Adipocyte (in vitro differentiated cells): Measurements from ENCODE around the gene MAD1L1.

Source experiments
- DNase-seq: peaks from one replicate; pipeline ENCODE4 v3.0.0-alpha.2; 2015; ENCODE audit warnings: low read depth
- H3K27me3 ChIP-seq: replicated peaks from 2 replicates; pipeline ENCODE4 v1.7.0; 2013; ENCODE audit warnings: mild to moderate bottlenecking, low read length, moderate library complexity; ENCODE audit not compliant: control insufficient read depth, insufficient read depth
- H3K36me3 ChIP-seq: 2 replicates; pipeline ENCODE4 v1.7.0; 2013; ENCODE audit warnings: low read length, mild to moderate bottlenecking, moderate library complexity; ENCODE audit not compliant: control insufficient read depth, insufficient read depth, severe bottlenecking
- H3K4me1 ChIP-seq: 2 replicates; pipeline ENCODE4 v1.7.0; 2013; ENCODE audit warnings: mild to moderate bottlenecking, low read length, moderate library complexity; ENCODE audit not compliant: control insufficient read depth, insufficient read depth
- H3K4me3 ChIP-seq: 2 replicates; pipeline ENCODE4 v1.7.0; 2013; ENCODE audit warnings: mild to moderate bottlenecking, low read length, moderate library complexity
- H3K9ac ChIP-seq: 2 replicates; pipeline ENCODE4 v1.7.0; 2013; ENCODE audit warnings: mild to moderate bottlenecking, low read length, moderate library complexity
- H3K9me3 ChIP-seq: 2 replicates; pipeline ENCODE4 v1.7.0; 2013; ENCODE audit warnings: mild to moderate bottlenecking, low read length, moderate library complexity; ENCODE audit not compliant: control insufficient read depth

Gene MAD1L1

DNA sequence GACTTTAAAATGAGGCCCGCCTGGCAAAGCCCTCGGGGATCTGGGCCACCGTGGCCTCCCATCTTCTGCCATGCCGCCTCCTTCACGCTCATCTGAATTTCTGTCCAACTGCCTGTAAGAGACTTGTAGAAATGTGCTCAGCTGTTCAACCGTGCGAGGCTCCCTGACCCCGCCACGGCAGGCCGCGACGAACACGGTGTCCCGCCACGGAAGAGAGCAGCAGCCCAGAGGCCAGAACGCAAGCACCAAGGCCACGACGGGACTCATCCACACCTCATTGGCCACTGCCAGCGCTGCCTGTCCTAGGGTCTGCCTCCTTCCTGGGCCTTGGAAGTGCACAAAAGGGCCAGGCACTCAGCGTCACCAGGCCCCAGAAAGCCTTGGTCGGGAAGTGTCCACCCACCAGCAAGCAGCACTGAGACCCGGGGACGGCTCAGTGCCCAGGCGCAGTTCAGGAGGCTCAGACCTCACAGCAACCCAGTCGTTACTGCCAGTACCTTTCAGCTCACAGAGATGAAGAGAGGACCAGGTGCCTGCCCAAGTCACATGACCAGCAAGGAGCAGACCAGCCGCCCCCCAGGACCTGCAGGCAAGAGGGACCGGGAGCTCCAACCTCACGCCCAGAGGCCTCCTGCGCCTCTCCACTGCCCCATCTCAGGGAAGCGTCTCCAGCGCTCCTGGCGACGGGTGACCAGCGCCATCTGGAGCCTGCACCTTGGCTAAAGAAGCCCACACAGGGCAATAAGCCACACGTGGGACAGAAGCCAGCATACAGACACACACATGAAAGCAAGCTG is 85.9 kb downstream of the MAD1L1 start:
- Histone ChIP-seq H3K9me3 (no peaks in the 10 kb centered on the region), H3K4me1 (no peaks in the 10 kb centered on the region), H3K27me3 (no peaks in the 10 kb centered on the region), H3K9ac (no peak overlapping the region), H3K4me3 (no peak overlapping the region), H3K36me3 (peaks cover 20% of the 10 kb centered on the region)
- no peak for DNase-seq

DNA sequence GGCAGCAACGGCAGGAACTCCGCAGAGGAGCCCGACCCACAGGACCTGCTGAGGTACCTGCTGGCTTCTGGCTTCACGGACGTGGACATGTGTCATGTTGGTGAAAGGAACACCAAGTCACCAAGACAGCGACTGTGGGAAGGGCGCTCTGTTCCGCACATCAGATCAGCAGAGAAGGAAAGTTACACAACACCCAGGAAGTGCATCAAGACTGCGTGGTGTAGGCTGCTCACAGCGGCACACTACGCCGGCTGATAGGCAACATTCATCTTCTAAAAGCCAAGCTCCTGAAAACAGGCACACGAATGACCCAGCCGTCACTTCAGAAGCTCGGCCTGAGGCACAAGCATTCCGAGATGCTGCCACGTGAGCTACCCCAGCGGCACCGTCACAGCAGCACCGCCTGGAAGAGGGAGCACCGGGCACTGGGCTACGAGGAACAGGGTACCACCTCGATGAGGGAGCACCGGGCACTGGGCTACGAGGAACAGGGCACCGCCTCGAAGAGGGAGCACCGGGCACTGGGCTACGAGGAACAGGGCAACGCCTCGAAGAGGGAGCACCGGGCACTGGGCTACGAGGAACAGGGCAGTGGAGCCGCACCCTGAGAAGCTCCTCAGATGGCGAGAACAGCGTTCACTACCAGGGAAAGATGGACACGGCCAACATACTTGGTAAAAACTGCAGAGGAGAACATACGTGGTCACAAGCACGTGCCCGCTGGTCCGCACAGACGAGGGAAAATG is 86.7 kb downstream of the MAD1L1 start:
- no peak overlapping the region for H3K4me3 ChIP-seq
- no peaks in the 10 kb centered on the region for H3K4me1 ChIP-seq
- peaks cover 20% of the 10 kb centered on the region for H3K36me3 ChIP-seq
- DNase-seq, result no peak
- H3K9me3 ChIP-seq, result no peaks in the 10 kb centered on the region
- H3K9ac ChIP-seq, result no peak overlapping the region
- no peaks in the 10 kb centered on the region for H3K27me3 ChIP-seq

DNA sequence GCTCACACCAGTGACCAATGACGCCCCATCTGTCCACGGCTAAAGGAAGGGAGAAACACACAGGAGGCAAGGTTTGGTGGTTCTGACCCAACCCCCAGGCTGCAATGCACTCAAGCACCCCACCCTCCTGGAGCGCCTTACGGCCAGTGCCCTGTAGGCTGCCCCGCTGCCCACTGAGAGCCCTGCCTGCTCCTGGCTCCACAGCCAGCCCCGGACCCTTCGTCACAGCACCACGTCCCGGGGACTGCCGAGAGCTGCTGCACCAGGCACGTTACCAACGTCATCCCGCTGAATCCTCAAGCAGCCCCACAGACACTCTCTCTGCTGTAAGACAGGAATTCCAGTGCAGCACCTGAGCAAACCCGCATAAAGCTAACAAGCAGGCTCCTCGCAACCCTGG is 87.8 kb downstream of the MAD1L1 start:
- no peaks in the 10 kb centered on the region for H3K9me3 ChIP-seq
- H3K4me3 ChIP-seq, result no peak overlapping the region
- no peak overlapping the region for H3K9ac ChIP-seq
- H3K4me1 ChIP-seq, result peaks cover 2% of the 10 kb centered on the region
- H3K36me3 ChIP-seq, result peaks cover 20% of the 10 kb centered on the region
- no peak for DNase-seq
- no peaks in the 10 kb centered on the region for H3K27me3 ChIP-seq

DNA sequence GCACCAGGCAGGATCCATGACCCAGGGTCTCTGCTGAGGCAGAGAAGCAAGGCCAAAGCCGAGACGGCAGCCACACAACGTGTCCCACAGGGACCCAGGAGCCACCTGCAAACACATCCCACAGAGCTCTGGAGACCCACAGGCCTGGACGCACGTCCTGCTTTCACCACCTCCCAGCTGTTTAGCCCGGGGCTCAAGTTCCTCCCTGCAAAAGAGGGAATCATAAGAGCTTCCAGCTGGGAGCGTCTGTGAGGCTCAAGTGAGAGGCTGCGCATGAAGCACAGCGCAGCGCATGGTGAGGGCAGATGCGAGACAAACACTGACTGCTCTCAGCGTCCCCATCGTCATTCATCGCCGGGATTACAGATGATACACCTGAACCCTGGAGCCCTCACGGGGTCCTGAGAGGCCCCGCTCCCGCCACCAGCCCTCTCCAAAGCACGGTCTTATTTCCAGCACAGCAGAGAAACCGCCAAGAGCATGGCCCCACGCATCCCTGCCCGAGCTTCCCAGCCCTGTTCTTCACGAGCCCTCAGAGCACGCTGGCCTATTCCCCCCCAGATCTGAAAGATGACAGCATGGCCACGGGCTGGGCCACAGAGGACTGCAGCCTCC is 88.7 kb downstream of the MAD1L1 start:
- H3K9ac ChIP-seq, result no peak overlapping the region
- peaks cover 20% of the 10 kb centered on the region for H3K36me3 ChIP-seq
- peaks cover 2% of the 10 kb centered on the region for H3K4me1 ChIP-seq
- no peaks in the 10 kb centered on the region for H3K27me3 ChIP-seq
- H3K4me3 ChIP-seq, result no peak overlapping the region
- DNase-seq, result no peak
- H3K9me3 ChIP-seq, result no peaks in the 10 kb centered on the region

DNA sequence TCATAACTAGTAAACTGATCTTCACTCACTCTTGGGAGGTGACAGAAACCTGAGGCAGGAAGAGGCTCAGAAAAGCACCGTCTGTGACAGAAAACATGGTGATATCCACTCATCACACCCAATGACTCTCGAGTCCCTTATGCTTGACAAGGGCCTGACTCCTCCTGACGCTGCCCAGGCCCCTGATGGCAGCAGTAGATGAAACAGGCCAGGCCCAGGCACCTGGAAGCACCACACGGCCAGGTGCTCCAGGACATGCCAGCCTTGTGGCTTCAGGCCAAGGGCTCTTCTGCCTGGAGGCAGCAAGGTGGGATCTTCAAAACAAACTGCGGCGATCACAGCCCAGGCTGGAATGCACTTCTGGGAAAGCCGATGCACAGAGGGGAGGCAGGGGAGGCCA is 89.3 kb downstream of the MAD1L1 start:
- Histone ChIP-seq H3K9me3 (no peaks in the 10 kb centered on the region), H3K9ac (no peak overlapping the region), H3K4me3 (no peak overlapping the region), H3K27me3 (no peaks in the 10 kb centered on the region), H3K36me3 (peaks cover 20% of the 10 kb centered on the region), H3K4me1 (peaks cover 2% of the 10 kb centered on the region)
- DNase-seq, result no peak

DNA sequence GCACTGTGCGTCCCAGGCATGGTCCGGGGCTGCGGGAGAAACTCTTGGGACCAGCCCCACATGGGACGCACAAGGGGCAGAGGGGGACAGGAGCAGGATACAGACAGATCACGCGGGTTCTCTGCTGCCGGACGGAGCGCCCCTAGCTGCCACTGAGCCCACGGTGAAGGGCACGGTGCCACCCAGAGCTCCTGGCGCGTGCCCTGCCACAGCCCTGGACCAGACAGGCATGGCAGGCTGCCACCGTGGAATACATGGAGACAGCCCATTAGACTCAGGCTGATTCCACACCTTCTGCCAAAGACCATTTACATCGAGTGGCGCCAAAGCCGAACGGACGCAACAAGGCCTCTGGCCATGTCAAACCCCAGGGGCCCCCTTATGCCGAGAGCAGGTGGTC is 90.4 kb downstream of the MAD1L1 start:
- H3K9ac ChIP-seq, result no peak overlapping the region
- H3K36me3 ChIP-seq, result peaks cover 20% of the 10 kb centered on the region
- no peaks in the 10 kb centered on the region for H3K27me3 ChIP-seq
- no peak for DNase-seq
- H3K4me1 ChIP-seq, result peaks cover 2% of the 10 kb centered on the region
- no peaks in the 10 kb centered on the region for H3K9me3 ChIP-seq
- H3K4me3 ChIP-seq, result no peak overlapping the region

DNA sequence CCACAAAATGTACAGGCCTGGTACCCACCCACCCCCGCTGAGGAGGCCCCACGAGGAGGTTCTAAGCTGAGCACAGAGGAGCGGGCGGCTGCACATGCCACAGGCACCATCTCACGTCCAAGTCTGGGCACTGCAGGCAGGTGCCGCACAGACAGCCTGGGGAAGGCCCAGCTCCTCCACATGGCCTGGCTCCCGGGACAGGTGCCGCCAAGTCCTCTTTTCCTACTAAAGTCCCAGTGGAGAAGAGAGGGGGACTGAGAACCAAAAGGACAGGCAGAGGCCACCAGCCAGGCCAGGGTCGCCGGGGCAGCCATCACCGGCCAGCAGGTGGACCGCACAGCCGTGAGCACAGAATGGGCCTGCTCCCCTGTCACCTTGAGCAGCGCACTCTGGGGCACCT is 91.1 kb downstream of the MAD1L1 start:
- H3K4me1 ChIP-seq, result peaks cover 2% of the 10 kb centered on the region
- no peaks in the 10 kb centered on the region for H3K27me3 ChIP-seq
- H3K9me3 ChIP-seq, result no peaks in the 10 kb centered on the region
- H3K4me3 ChIP-seq, result no peak overlapping the region
- no peak overlapping the region for H3K9ac ChIP-seq
- H3K36me3 ChIP-seq, result peaks cover 20% of the 10 kb centered on the region
- DNase-seq, result no peak

DNA sequence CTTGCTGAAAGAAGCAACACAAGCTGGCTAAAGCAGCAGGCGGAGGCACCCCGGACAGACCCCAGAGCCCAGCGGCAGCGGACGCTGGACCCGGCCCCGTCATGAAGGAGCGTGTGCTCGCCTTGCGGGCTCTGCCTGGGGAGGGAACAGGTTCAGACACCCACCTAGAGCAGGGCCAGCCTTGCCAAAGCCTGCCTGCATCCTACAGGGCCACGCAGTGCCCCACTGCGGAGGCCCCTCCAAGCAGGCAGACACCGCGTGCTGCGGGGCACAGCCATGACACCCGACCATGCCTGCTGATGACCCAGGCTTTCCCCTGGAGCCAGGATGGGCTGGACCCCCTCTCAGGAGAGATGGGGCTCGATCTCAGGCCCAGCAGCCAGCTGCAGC is 91.7 kb downstream of the MAD1L1 start:
- Histone ChIP-seq H3K4me3 (no peak overlapping the region), H3K9me3 (no peaks in the 10 kb centered on the region), H3K36me3 (peaks cover 20% of the 10 kb centered on the region), H3K9ac (no peak overlapping the region), H3K27me3 (no peaks in the 10 kb centered on the region), H3K4me1 (peaks cover 2% of the 10 kb centered on the region)
- no peak for DNase-seq

DNA sequence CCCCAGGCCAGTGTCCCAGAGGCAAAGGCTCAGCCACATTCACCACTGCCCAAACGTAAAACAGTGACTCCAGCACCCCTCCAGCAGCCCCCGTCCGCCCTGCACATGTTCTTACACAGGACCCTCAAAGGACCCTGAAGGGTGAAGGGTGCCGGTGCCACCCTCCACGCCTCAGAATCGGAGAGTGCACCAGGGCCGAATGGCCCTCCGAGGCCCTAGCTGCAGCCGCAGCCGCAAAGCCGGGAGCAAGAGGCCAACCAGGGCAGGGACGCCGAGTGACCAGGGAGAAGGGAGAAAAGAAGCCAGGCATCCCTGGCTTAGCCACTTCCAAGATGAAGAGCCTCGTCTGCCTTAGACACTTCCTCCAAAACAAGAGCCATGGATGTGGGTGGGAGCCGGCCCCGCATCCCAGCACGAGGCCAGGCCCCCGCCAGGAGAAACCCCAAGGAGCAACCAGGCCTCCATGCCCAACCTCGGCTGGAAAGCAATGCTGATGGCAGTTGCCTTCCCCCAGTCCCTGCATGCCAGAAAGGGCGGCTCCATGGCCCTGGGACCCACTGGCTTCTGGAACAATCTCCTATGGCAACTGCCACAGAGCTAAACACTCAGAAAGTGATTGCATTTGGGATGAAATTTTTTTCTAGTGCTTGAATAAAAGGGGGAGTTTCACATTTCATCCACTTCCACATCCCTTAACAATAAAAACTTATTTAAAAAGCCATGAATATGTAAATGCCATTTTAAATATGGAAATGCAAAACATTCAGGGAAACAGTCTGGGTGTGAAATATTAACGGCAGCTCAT is 92.3 kb downstream of the MAD1L1 start:
- Histone ChIP-seq H3K4me3 (no peak overlapping the region), H3K4me1 (peaks cover 2% of the 10 kb centered on the region), H3K36me3 (peaks cover 19% of the 10 kb centered on the region)

DNA sequence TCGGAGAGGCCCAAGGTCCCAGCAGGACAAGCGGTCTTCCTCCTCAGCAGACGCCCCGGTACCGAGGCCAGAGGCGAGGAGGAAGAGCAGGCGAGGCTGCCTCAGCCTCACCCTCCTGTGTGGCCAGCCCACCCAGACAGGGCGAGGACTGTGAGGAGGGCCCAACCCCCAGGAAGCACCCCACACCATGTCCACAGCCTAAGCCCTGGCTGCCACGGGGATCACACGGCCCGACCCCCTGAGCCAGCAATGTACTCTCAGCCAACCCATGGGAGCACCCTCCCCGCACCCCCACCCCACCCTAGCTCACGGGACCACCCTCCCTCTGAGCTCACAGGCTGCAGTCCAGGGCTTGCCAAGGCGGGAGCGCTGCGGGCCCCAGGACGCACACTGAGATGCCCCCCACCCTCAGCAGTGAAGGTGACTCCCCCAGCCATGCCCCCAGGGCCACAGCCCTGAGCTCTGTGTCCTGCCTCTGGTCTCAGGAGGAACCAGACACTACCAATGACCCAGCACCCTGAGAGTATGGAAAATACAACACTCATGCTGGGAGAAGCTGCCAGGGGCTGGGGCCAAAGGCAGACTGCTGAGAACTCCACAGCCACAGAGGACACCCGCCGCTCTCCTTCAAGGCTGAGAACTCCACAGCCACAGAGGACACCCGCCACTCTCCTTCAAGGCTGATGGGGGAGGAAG is 93.6 kb downstream of the MAD1L1 start:
- Histone ChIP-seq H3K9ac (no peak overlapping the region), H3K9me3 (no peaks in the 10 kb centered on the region), H3K36me3 (peaks cover 15% of the 10 kb centered on the region), H3K27me3 (no peaks in the 10 kb centered on the region), H3K4me3 (no peak overlapping the region), H3K4me1 (peaks cover 2% of the 10 kb centered on the region)
- DNase-seq, result no peak

More for the DNA sequence above, 92.3 kb downstream of the MAD1L1 start:
- Histone ChIP-seq H3K9ac (no peak overlapping the region), H3K27me3 (no peaks in the 10 kb centered on the region), H3K9me3 (no peaks in the 10 kb centered on the region)
- DNase-seq, result no peak
